ENCODE measurements around the gene IL17C. TPM values are rescaled to one million over a fixed set of nuclear protein-coding genes. Genes with fewer than 3 reads are reported as not detected.

IL17C gene
- total and polyA plus RNA-seq, 2 donors (not counting 3 experiments of a cell fraction or from before 2014, with no cell fraction given): 0.17 TPM; not detected in 1

GRCh38 chr16:88591577-88592021 lies 46.8 kb upstream of the IL17C start:
- dilution Hi-C loops (cut with MboI; ENCODE audit: extremely low pct_ligation_motif_present, low sequenced_read_pairs): no loop called here
- Histone ChIP-seq H2AFZ (ENCODE audit: low read depth, low read length) (no peak overlapping the region), H3K79me2 (ENCODE audit: control insufficient read depth, insufficient read depth, low read length) (peaks cover 8% of the 10 kb centered on the region), H4K20me1 (replicated peaks; ENCODE audit: control insufficient read depth, extremely low read depth, insufficient read depth, low read length) (no peaks in the 10 kb centered on the region), H3K9me1 (replicated peaks; ENCODE audit: control insufficient read depth, extremely low read depth, insufficient read depth, low read length) (no peaks in the 10 kb centered on the region), H3K27ac (ENCODE audit: insufficient read depth, low read depth, low read length) (no peak overlapping the region), H3K9ac (replicated peaks; ENCODE audit: extremely low read depth, insufficient read depth, low read length) (no peak overlapping the region), H3K27me3 (ENCODE audit: control insufficient read depth in 2 of 2, insufficient read depth in 2 of 2, low read length in 2 of 2) (no peaks in the 10 kb centered on the region), H3K4me2 (ENCODE audit: insufficient read depth, low read length) (no peak overlapping the region), H3K36me3 (ENCODE audit: control insufficient read depth in 2 of 2, extremely low read depth in 1 of 2, insufficient read depth in 2 of 2, low read length in 2 of 2) (peaks cover 2 to 21% of the 10 kb centered on the region in 2 experiments), H3K4me1 (ENCODE audit: control insufficient read depth, extremely low read depth, insufficient read depth, low read length) (peaks cover 5% of the 10 kb centered on the region), H3K4me3 (replicated peaks in 1 of 3; ENCODE audit: insufficient read depth in 1 of 3, low read depth in 1 of 3, low read length in 3 of 3) (no peak overlapping the region), H3K9me3 (replicated peaks; ENCODE audit: control insufficient read depth, insufficient read depth, low read length) (no peaks in the 10 kb centered on the region)
- ChIA-PET POLR2A (no interaction called here), CTCF (no interaction called here)
- TF ChIP-seq EZH2 (IDR thresholded peaks at IDR 0.05; ENCODE audit: borderline replicate concordance, low read depth, low read length, severe bottlenecking) (no peak), MYC (IDR thresholded peaks at IDR 0.05; ENCODE audit: low read depth, low read length) (no peak), CTCF (IDR thresholded peaks at IDR 0.05; ENCODE audit: extremely low read depth in 1 of 2, insufficient read depth in 1 of 2, low read depth in 1 of 2, low read length in 2 of 2) (no peak), FOS (IDR thresholded peaks at IDR 0.05; ENCODE audit: borderline replicate concordance, insufficient read depth, low read length) (no peak), MAX (IDR thresholded peaks at IDR 0.05; ENCODE audit: insufficient read depth, insufficient read length) (no peak), POLR2A (IDR thresholded peaks at IDR 0.05; ENCODE audit: low read depth, low read length) (no peak), JUN (IDR thresholded peaks at IDR 0.05; ENCODE audit: borderline replicate concordance, insufficient read depth, insufficient read length, low read depth) (no peak), GATA2 (IDR thresholded peaks at IDR 0.05; ENCODE audit: insufficient read depth, insufficient read length, low read depth, low read length) (no peak)
- intact Hi-C loops (cut with micrococcal nuclease): no loop called here
- no TSS peak for BruUV-seq (replicated peaks)
- FAIRE-seq: no peak
- DNase-seq (ENCODE audit: low read depth, low spot score): no peak

Data from endothelial cell of umbilical vein (primary cell).